Neural crest cell (in vitro differentiated cells): ENCODE measurements around the gene SLC22A31. TPM values are rescaled to one million over a fixed set of nuclear protein-coding genes. Genes with fewer than 3 reads are reported as not detected.
A peak's percentile ranks its signal among the peaks of the same experiment; 100 is the strongest.

Experiments
- DNase-seq: peaks from one replicate; pipeline ENCODE4 v3.0.0; 2021; ENCODE audit warnings: low read depth, mixed read lengths, low spot score
- H3K27ac Mint-ChIP-seq: one replicate; pipeline ENCODE4 v1.8.0; 2021; ENCODE audit warnings: mild to moderate bottlenecking, mixed read lengths; ENCODE audit not compliant: unreplicated experiment
- H3K27me3 Mint-ChIP-seq: 2 replicates; pipeline ENCODE4 v1.8.0; 2021; ENCODE audit warnings: low read depth, mild to moderate bottlenecking, mixed read lengths
- H3K36me3 Mint-ChIP-seq: 2 replicates; pipeline ENCODE4 v1.8.0; 2021; ENCODE audit warnings: low read depth, mild to moderate bottlenecking, mixed read lengths
- H3K4me1 Mint-ChIP-seq: 2 replicates; pipeline ENCODE4 v1.8.0; 2021; ENCODE audit warnings: mixed read lengths
- H3K4me3 Mint-ChIP-seq: one replicate; pipeline ENCODE4 v1.8.0; 2021; ENCODE audit warnings: mild to moderate bottlenecking, mixed read lengths
- H3K9me3 Mint-ChIP-seq: 2 replicates; pipeline ENCODE4 v1.8.0; 2021; ENCODE audit warnings: mixed read lengths
- total RNA-seq: library from RNA; stranded (reverse); gene quantifications from 2 replicates; pipeline ENCODE4 v1.2.1, GENCODE V29; 2021
- TF ChIP-seq, protein P1 (sequence below): fragments of 200-600 bp; sonication (generic); conservative IDR thresholded peaks from 2 replicates; pipeline ENCODE4 v1.5.0; 2021; ENCODE audit warnings: antibody characterized with exemption, mild to moderate bottlenecking

SLC22A31 gene
- total RNA-seq, 1 donor from 2014 or later = 1.4 TPM

DNA sequence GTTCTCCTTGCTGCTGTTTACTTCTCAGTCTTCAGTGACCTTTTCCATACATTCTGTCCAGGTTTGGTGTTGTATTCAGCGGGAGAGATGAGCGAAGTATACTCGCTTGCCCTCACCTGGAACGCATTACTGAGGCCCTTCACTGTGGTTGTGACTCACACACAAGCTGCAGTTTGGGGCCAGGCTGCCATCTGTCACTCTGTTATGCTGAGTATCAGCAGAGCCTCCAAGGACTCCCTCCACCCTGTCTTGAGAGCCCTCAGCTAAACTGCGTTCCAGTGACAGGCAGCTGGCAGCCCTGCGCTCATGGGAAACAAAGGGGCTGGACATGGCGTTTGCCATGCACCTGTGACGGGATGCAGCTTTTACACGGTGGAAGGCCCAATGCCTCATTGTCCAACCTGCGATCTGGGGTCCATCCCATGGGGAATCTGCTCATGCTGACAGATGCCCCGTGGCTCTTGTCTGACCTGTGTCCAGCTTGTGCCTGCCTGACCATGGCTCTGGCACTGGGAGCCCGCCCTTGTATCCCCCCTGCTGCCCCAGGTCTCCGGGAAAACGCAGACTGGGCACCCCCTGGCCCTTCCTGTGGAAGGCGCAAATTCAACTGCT is 10.7 kb upstream of the SLC22A31 start:
- Mint-ChIP-seq H3K4me1 (no peaks in the 10 kb centered on the region), H3K27me3 (peaks cover 47% of the 10 kb centered on the region), H3K4me3 (peak overlapping the region; percentile 21), H3K27ac (no peak overlapping the region), H3K9me3 (no peaks in the 10 kb centered on the region), H3K36me3 (no peaks in the 10 kb centered on the region)
- no peak for DNase-seq
- TF ChIP-seq, protein P1, sequence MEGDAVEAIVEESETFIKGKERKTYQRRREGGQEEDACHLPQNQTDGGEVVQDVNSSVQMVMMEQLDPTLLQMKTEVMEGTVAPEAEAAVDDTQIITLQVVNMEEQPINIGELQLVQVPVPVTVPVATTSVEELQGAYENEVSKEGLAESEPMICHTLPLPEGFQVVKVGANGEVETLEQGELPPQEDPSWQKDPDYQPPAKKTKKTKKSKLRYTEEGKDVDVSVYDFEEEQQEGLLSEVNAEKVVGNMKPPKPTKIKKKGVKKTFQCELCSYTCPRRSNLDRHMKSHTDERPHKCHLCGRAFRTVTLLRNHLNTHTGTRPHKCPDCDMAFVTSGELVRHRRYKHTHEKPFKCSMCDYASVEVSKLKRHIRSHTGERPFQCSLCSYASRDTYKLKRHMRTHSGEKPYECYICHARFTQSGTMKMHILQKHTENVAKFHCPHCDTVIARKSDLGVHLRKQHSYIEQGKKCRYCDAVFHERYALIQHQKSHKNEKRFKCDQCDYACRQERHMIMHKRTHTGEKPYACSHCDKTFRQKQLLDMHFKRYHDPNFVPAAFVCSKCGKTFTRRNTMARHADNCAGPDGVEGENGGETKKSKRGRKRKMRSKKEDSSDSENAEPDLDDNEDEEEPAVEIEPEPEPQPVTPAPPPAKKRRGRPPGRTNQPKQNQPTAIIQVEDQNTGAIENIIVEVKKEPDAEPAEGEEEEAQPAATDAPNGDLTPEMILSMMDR = no peak

DNA sequence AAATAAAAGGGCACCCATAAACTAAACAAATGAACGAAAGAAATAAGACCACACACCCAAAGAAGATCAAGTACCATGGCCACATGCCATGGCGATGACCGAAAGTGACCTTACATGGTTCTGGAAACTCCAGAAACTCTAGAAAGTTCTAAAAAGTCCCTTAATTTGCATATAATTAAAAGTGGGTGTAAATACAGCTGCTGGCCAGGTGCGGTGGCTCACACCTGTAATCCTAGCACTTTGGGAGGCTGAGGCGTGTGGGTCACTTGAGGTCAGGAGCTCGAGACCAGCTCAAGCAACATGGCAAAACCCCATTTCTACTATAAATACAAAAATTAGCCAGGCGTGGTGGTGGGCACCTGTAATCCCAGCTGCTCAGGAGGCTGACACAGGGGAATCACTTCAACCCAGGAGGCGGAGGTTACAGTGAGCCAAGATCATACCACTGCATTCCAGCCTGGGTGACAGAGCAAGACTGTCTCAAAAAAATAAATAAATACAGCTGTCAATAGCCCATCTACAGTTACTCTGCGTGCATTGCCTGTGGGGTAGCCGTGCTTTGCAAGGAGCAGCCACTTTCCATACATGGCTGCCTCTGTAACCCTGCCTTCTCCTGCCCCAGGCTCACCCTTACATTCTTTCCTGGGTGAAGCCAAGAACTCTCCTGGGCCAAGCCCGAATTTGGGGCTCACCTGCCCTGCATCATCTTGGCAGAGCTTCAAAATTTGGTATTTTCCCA is 10.0 kb upstream of the SLC22A31 start:
- Mint-ChIP-seq H3K4me3 (peak overlapping the region; percentile 21), H3K27me3 (peaks cover 47% of the 10 kb centered on the region)

DNA sequence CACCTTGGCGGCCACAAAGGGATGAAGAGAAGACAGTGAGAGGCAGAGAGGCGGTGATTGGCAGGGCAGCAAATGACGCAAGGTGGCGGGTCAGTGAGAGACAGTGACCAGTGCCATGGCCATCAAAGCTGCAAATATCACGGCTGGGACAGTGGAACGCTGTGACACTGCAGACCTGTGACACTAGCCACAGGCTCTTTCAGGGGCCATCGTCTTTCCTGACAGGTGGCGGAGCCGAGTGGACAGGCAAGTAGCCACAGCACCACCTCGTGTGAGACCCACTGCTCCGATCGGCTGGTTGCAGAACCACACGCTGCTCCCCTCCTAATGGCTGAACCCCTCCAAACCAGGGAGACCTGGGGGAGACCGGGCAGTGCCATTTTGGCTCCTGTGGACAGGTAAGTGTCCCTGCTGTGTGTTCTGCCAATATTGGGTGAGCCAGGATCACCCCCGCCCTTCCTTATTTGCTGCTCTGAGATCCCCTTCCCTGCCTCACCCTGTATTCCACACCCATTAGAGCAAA is 9.2 kb upstream of the SLC22A31 start:
- Mint-ChIP-seq H3K27ac (no peak overlapping the region), H3K9me3 (no peaks in the 10 kb centered on the region), H3K36me3 (no peaks in the 10 kb centered on the region), H3K4me3 (no peak overlapping the region), H3K27me3 (peaks cover 53% of the 10 kb centered on the region), H3K4me1 (no peaks in the 10 kb centered on the region)
- DNase-seq = no peak
- TF ChIP-seq, protein P1 = no peak

More for the DNA sequence above, 10.0 kb upstream of the SLC22A31 start:
- no peaks in the 10 kb centered on the region for H3K36me3 Mint-ChIP-seq
- TF ChIP-seq, protein P1 = no peak
- H3K27ac Mint-ChIP-seq = no peak overlapping the region
- H3K9me3 Mint-ChIP-seq = no peaks in the 10 kb centered on the region
- no peak for DNase-seq
- no peaks in the 10 kb centered on the region for H3K4me1 Mint-ChIP-seq

DNA sequence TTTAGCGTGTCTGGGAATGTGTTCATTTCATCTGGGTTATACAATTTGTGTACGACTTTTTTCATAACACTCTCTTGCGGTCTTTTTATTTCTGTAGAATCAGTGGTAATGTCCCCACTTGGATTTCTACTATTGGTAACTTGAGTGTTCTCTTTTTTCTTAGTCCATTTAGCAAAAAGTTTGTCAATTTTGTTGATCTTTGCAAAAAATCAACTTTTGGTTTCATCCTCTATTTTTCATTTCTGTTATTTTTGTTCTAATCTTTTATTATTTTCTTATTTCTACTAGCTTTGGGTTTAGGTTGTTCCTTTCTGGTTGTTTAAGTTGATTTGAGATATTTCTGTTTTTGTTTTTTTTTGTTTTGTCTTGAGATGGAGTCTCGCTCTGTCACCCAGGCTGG is 7.7 kb upstream of the SLC22A31 start:
- H3K9me3 Mint-ChIP-seq = no peaks in the 10 kb centered on the region
- TF ChIP-seq, protein P1 = no peak
- H3K27me3 Mint-ChIP-seq = peaks cover 69% of the 10 kb centered on the region
- H3K27ac Mint-ChIP-seq = no peak overlapping the region
- peaks cover 3% of the 10 kb centered on the region for H3K36me3 Mint-ChIP-seq
- H3K4me3 Mint-ChIP-seq = no peak overlapping the region
- no peaks in the 10 kb centered on the region for H3K4me1 Mint-ChIP-seq
- DNase-seq = no peak

DNA sequence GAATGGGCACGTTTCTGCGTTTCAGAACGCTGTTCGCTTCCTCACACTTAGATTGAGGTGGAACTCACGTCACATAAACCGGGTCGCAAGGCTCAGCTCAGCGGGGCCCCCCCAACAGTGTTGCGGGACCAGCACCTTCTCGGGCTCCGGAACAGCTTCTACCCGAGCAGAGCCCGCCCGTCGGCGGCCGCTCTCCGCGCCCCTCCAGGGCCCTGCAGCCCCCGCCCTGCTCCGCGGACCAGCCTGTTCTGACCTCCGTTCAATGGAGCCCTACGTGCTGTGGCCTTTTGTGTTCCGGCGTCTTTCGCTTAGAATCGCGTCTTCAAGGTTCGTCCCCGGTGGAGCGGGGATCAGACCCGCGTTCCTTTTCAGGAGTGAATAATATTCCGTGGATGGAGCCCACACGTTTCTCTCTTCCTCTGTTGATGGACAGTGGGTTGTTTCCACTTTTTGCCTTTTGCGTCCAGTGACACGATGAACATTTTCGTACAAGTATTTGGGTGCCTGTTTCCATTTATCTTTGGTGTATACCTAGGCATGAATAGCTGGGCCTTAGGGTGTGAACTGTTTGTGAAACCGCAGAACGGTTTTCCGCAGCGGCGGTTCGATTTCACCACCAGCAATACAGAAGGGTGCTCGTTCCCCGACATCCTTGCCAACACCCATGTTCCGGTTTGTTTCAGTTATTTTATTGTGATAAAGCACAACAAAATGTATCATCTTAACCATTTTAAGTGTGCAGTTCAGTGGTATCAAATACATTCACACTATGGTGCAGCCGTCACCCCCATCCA is 2.3 kb upstream of the SLC22A31 start:
- TF ChIP-seq, protein P1 = no peak
- H3K4me3 Mint-ChIP-seq = peak overlapping the region; percentile 71
- DNase-seq = no peak
- H3K27ac Mint-ChIP-seq = no peak overlapping the region
- peaks cover 7% of the 10 kb centered on the region for H3K36me3 Mint-ChIP-seq
- no peaks in the 10 kb centered on the region for H3K4me1 Mint-ChIP-seq
- no peaks in the 10 kb centered on the region for H3K9me3 Mint-ChIP-seq
- peaks cover 69% of the 10 kb centered on the region for H3K27me3 Mint-ChIP-seq
